D721Med (cell line): ENCODE results near the gene IL1RL2.

Source experiments
- DNase-seq: peaks from one replicate; pipeline ENCODE4 v3.0.0; 2011; ENCODE audit warnings: low spot score; ENCODE audit not compliant: insufficient read length
- FAIRE-seq: peaks from 2 replicates; lab custom pipeline; 2011; peaks lifted over from hg19 to GRCh38; lab: Jason Lieb, UNC
- TF ChIP-seq, protein P1 (sequence below): IDR thresholded peaks from 2 replicates; pipeline ENCODE4 v1.5.1; 2012; ENCODE audit warnings: mild to moderate bottlenecking, control low read depth; ENCODE audit not compliant: insufficient read depth; ENCODE audit errors: missing control alignments

Gene IL1RL2

DNA sequence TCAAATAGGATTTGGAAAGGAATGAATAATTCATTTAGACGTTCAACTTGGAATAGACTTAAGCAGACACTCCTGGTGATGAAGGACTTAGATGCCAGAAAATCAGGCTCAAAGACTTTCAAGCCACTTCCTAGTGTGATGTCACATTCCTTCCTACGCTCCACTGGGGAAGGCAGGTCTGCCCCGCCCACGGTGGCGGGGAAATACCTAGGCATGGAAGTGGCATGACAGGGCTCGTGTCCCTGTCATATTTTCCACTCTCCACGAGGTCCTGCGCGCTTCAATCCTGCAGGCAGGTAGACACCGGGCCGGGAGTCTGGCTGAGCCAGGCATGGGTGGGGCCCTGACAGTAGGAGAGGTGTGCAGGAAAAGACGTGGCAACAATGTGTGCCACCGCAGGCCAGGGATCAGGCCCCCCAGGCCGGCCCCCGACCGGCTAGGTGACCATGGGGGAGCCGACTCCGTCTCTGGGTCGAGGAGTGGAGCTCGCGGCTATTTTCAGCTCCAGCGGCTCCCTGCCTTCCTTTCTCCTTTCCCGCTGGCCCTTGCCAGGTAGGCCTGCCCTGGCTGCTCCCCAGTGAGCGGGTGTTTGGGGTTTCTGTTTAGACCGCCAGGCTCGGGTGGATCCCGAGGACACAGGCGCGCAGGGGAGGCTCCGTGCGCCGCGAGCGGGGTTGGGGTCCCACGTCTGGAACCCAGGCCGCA is at the start of gene IL1RL2:
Gene IL1RL2, plus strand, starts transcription at position 233 of the 705 bp plus-strand sequence. CDS start 845 bp downstream, outside the sequence.
- no peak for DNase-seq
- TF ChIP-seq, protein P1, sequence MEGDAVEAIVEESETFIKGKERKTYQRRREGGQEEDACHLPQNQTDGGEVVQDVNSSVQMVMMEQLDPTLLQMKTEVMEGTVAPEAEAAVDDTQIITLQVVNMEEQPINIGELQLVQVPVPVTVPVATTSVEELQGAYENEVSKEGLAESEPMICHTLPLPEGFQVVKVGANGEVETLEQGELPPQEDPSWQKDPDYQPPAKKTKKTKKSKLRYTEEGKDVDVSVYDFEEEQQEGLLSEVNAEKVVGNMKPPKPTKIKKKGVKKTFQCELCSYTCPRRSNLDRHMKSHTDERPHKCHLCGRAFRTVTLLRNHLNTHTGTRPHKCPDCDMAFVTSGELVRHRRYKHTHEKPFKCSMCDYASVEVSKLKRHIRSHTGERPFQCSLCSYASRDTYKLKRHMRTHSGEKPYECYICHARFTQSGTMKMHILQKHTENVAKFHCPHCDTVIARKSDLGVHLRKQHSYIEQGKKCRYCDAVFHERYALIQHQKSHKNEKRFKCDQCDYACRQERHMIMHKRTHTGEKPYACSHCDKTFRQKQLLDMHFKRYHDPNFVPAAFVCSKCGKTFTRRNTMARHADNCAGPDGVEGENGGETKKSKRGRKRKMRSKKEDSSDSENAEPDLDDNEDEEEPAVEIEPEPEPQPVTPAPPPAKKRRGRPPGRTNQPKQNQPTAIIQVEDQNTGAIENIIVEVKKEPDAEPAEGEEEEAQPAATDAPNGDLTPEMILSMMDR = no peak
- FAIRE-seq = no peak

DNA sequence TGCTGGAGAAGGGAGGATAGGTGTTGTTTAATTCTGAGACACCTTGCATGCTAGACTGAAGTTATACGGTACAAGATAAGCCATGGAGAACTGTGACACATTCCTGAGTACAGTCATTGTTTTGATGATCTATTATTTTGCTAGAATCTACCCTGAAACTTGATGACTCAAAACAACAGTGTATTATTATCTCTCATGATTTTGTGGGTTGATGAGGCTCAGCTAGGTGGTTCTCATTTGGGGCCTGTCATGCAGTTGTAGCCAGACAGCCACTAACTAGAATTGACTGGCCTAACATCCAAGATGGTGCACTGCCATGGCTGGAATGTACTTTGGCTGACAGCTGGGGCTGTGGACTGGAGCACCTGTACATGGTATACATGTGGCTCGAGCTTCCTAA is 49.7 kb upstream of the IL1RL2 start:
- TF ChIP-seq, protein P1 = no peak
- no peak for DNase-seq
- no peak for FAIRE-seq

DNA sequence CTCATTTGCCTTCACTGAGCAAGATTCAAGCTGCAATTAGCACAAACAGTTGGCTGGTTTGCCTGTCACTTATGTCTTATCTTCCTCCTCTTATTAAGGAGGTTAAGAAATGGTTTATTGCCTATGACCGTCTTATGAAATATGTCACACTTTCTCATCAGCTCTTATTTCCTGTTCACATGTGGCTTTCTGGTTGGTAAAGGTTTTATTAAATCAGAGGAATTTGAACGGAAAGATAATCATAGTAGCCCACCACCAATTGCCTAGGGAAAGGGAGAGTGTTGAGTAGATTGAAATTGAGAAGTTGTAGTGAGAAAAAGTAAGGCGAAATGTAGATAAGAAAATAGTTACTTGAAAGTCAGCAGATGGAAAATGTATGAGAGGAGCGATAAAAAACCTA is 48.5 kb upstream of the IL1RL2 start:
- DNase-seq (no peak), FAIRE-seq (no peak)

DNA sequence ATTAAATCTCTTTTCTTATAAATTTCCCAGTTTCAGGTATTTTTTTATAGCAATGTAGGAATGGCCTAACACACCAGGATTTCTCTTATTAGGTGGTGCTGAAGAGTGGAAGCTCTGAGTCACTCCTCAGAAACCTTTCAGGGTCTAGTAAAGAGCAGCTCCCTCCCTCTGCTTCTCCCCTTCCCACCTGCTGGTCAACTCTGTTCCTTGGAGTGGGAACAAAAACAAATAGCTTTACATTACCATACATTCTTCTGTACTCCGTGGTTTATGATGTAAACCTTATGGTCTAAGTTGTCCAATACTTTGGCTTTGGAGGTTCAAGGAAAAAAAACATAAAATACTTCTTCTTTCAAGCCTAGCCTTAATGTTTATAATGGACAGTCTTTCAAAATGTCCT is 47.0 kb upstream of the IL1RL2 start:
- FAIRE-seq (no peak), DNase-seq (no peak)
- TF ChIP-seq, protein P1 = no peak

More for the DNA sequence above, 48.5 kb upstream of the IL1RL2 start:
- TF ChIP-seq, protein P1 = no peak

DNA sequence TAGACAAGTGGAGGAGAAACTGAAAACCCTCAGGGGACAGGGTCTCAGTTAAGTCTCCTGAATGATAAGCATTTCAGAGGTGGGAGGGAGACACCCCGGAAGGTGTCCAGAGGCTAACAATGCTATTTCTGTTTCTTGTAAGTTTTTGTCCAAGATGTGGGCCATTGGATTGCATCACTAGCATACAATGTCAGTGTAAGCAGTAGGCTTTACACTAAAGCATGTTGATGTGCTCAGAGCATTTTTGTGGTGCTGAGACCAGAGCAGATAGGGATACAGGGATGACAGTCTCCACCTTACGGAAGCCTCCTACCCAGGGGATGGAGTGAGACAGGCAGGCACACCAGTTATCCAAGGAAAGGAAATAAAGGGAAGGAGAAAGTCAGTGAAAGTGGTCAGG is 46.4 kb upstream of the IL1RL2 start:
- TF ChIP-seq, protein P1 = no peak
- FAIRE-seq (no peak), DNase-seq (no peak)

DNA sequence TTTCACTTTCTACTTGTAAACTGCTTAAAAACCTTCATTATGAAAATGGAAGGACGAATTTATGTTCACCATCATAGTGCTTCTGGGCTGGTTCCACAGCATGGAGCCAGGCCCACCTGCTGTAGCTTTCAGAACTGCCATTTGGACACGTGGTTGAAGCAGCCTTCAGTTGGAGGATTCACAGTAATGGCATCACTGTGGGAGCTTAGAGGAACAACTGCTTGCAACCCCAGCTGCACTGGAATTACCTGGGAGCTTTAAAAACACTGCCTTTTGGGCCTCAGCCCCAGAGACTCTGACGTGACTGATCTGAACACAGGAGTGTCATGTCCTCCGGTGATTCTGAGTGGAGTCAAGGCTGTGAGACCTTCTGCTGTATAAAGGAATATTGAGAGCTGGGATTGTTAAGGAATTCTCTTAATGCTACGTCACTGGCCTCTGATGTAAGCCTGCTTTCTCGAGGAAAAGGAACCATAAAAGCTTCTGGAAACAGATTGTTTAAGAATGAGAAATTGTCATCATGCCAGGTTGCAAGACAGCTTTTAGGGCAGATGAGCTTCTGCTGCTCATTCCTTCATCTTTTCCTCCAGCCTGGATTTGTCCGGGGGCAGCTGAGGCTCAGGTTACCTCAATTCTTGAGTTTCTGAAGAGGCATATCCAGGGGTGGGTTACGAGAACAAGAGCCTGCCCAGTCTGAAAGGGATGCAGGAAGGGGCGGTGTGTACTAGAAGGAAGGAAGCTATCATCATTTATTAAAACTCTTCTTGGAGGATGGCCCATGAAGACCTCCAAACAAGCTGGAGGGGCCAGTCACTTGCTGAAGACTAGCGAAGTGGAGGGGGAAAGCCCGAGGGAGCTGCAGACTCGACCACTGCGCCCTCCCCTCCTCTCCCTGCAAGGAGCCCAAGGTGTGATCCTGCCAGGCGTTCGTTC is 45.5 kb upstream of the IL1RL2 start:
- FAIRE-seq (no peak), DNase-seq (no peak)
- TF ChIP-seq, protein P1 = no peak
